ENCODE data around the gene CCL17. TPM values are rescaled to one million over a fixed set of nuclear protein-coding genes. Genes with fewer than 3 reads are reported as not detected.

CCL17 gene
- total and polyA plus RNA-seq, 10 of the 15 experiments (the other 5 are each of a cell fraction or from before 2014, with no cell fraction given), result 1.2 to 84.9 (median 34.2) TPM

DNA sequence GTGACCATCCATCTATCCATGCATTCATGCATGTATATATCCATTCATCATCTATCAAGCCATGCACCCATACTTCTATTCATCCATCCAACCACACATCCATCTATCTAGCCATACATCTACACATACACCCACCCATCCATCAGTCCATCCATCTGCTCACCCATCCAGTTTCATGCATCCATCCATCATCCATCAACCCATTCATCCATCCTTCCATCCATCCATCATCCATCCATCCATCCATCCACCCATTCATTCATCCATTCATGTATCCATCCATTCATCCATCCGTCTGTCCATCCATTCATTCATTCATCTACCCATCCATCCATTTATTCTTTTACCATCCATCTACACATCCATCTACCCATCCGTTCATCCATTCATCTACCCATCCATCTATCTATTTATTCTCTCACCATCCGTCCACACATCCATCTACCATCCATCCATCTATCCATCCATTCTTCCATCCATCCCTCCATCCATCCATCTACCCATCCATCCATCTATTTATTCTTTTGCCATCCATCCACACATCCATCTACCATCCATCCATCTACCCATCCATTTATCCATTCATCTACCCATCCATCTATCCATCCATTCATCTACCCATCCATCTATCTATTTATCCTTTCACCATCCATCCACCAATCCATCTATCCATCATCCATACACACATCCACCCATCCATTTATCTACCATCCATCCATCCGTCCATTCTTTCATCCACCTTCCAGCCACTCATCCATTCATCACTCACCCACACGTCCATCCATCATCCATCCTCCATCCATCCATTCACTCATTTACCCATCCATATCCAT is 3.2 kb downstream of the CCL17 start (continued):
- TF ChIP-seq CREM (IDR thresholded peaks at IDR 0.05; ENCODE audit: low read depth), result no peak
- TF ChIP-seq RELA (IDR thresholded peaks at IDR 0.05; ENCODE audit: borderline replicate concordance, partially characterized antibody), result no peak
- TF ChIP-seq KLF5 (IDR thresholded peaks at IDR 0.05; ENCODE audit: partially characterized antibody), result no peak
- TF ChIP-seq SRF (IDR thresholded peaks at IDR 0.05; ENCODE audit: low read depth in 2 of 2, low read length in 2 of 2), result no peak
- TF ChIP-seq FOXM1 (IDR thresholded peaks at IDR 0.05; ENCODE audit: low read depth, low read length), result no peak
- TF ChIP-seq ZNF217 (IDR thresholded peaks at IDR 0.05), result no peak
- no peak for TF ChIP-seq JUND (IDR thresholded peaks at IDR 0.05; ENCODE audit: low read depth, low read length)

DNA sequence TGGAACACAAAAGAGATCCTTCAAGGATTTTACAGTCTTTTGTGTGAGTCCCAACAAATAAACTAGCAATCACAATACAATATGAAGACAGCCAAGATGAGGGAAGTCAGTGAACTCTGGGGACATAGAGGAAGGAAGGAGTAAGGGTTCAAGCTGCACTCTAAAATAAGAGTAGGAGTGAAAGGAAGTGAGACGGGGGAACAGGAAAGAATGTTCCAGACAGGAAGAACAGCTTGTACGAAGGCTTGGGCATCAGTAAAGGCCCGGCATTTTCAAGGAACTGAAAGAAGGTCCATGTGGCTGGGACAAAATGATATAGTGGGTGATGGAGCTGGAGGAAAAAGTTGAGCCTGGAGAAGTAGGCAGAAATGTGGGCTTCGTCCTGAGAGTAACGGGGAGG is 4.5 kb downstream of the CCL17 start:
- WGBS (ENCODE audit: insufficient coverage, insufficient replicate concordance, low lambda C conversion rate, missing lambda C conversion rate), result 64% methylated on average over 5 of the region's 5 CpGs
- Histone ChIP-seq H3K4me2 (ENCODE audit: control insufficient read depth, insufficient read depth) (no peak overlapping the region), H3K27me3 (replicated peaks in 1 of 2; ENCODE audit: control insufficient read depth in 2 of 2, insufficient read depth in 2 of 2, low read length in 1 of 2) (no peaks in the 10 kb centered on the region), H3K36me3 (ENCODE audit: control insufficient read depth in 2 of 2, insufficient read depth in 2 of 2, low read length in 1 of 2) (no peaks in the 10 kb centered on the region), H4K20me1 (ENCODE audit: control insufficient read depth, insufficient read depth) (no peaks in the 10 kb centered on the region), H3K27ac (ENCODE audit: control insufficient read depth, insufficient read depth) (no peak overlapping the region), H3K9ac (ENCODE audit: control insufficient read depth, insufficient read depth, low read length) (no peak overlapping the region), H3K4me3 (no peak overlapping the region), H3K9me3 (replicated peaks; ENCODE audit: control insufficient read depth, insufficient read depth, low read length) (no peaks in the 10 kb centered on the region), H3K79me2 (ENCODE audit: control insufficient read depth, insufficient read depth, low read length) (no peaks in the 10 kb centered on the region), H3K4me1 (ENCODE audit: control insufficient read depth, insufficient read depth, low read length) (peaks cover 36% of the 10 kb centered on the region), H2AFZ (ENCODE audit: control insufficient read depth, low read depth, low read length) (no peak overlapping the region)
- ChIA-PET CTCF (interaction anchor here (0.6 to 1.8 kb wide), 2 partner anchors 10 to 1047 kb away, joined by 3 to 6 read pairs; no protein-coding TSS in a partner anchor), RAD21 (ENCODE audit: unreplicated experiment) (interaction anchor here (0.9 to 6.9 kb wide), 4 partner anchors 14 to 108 kb away, joined by 3 to 87 read pairs (median 4); no protein-coding TSS in a partner anchor), POLR2A (interaction anchor here (0.7 to 1.0 kb wide), 3 partner anchors 9 to 33 kb away, joined by 3 read pairs; no protein-coding TSS in a partner anchor), SMC1A (ENCODE audit: uncharacterized antibody, unreplicated experiment) (interaction anchor here (1.1 to 1.2 kb wide), 2 partner anchors 8 to 15 kb away, joined by 3 read pairs; no protein-coding TSS in a partner anchor)
- FAIRE-seq (no peak), DNase-seq (ENCODE audit: low read depth, low spot score) (no peak), ATAC-seq (no peak)
- intact Hi-C loops (cut with micrococcal nuclease; ENCODE audit: unreplicated experiment) (no loop called here), in situ Hi-C loops (cut with MboI) (no loop called here)
- BruUV-seq (replicated peaks), result no TSS peak
- TF ChIP-seq HDAC2 (IDR thresholded peaks at IDR 0.05) (no peak), ZNF24 (IDR thresholded peaks at IDR 0.05) (no peak)
- TF ChIP-seq, protein P1, sequence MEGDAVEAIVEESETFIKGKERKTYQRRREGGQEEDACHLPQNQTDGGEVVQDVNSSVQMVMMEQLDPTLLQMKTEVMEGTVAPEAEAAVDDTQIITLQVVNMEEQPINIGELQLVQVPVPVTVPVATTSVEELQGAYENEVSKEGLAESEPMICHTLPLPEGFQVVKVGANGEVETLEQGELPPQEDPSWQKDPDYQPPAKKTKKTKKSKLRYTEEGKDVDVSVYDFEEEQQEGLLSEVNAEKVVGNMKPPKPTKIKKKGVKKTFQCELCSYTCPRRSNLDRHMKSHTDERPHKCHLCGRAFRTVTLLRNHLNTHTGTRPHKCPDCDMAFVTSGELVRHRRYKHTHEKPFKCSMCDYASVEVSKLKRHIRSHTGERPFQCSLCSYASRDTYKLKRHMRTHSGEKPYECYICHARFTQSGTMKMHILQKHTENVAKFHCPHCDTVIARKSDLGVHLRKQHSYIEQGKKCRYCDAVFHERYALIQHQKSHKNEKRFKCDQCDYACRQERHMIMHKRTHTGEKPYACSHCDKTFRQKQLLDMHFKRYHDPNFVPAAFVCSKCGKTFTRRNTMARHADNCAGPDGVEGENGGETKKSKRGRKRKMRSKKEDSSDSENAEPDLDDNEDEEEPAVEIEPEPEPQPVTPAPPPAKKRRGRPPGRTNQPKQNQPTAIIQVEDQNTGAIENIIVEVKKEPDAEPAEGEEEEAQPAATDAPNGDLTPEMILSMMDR (IDR thresholded peaks at IDR 0.05 in 2 of 3, conservative IDR thresholded peaks at IDR 0.05 in 1 of 3; ENCODE audit: control insufficient read depth in 2 of 3, extremely low read depth in 1 of 3, insufficient read depth in 1 of 3, low read depth in 3 of 3, low read length in 3 of 3), result no peak
